GM23248 (cell line): ENCODE measurements around the gene PNMA6E.

Experiments used
- EZH2 ChIP-seq: fragments of 200-600 bp; sonication (generic); IDR thresholded peaks from 2 replicates; pipeline ENCODE4 v1.6.1; 2018; ENCODE audit warnings: antibody characterized with exemption, mild to moderate bottlenecking; ENCODE audit not compliant: insufficient read depth, poor library complexity, severe bottlenecking
- EZH2phosphoT487 ChIP-seq: fragments of 200-600 bp; sonication (generic); IDR thresholded peaks from 2 replicates; pipeline ENCODE4 v1.6.1; 2018; ENCODE audit warnings: antibody characterized with exemption, moderate library complexity, mild to moderate bottlenecking, low read depth; ENCODE audit not compliant: insufficient read depth

DNA sequence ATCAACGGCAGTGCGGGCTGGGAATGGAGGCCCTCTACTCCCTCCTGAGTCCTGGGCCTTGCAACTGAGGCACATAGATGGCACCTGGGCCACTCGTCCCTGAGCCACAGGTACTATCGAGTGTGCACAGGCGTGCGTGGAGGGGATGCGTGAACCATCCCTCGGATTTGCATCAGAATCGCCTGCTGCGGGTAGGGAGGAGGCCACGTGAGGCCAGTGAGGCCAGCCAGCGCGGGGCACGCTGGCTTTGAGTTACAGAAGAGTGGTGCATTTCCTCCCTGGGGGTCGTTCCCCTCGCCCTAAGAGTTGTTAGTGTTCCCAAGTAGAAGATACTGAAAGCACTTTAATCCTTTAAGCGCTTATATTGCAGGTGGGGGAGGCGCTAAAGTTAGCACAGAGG lies 20.7 kb upstream of the PNMA6E start:
- TF ChIP-seq EZH2phosphoT487 (no peak), EZH2 (no peak)
